HG03025 (cell line): ENCODE data around the gene SNRK.

Source experiments
- ATAC-seq: cut with Tn5 transposase; IDR thresholded peaks from one replicate; pipeline ENCODE4 v1.9.1; 2021; ENCODE audit warnings: mild to moderate bottlenecking, moderate library complexity; ENCODE audit not compliant: unreplicated experiment, low FRiP score

SNRK gene

DNA sequence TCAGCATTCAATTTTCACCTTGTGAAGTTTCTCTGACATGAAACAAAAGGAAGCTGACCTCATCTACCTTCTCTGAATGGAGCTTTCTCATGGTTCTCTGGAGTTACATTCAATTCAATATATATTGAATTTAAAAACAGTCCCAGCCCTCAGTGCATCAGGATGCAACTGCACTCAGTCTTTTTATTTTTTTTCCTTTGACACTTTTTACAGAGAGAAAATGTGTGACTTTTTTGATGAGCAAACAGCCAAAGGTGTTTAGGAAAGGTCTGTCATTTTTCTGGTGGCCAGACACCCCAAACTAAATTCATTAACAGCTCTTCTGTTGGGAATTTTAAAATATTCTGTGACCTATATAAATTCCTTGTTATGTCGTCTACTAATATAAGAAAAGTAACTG lies 19.3 kb upstream of the SNRK start:
- ATAC-seq, result no peak

DNA sequence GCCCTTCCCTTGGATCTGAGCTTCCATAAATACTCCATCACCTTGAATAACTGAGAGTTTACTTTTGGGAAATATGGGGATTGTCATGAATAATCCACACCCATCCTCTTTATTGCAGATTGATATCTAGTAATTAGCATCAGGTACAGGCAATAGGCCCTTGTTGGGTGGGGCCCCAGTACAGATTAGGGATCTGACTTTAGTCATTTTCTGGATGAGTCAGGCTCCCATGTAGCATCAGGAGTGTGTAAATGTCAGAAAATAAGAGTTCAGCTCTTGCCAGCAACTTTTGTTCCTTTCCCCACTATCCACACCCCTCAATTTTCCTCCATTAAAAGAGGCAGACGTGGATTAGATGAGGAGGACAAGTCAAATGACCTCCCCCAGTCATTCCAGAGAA lies 17.7 kb upstream of the SNRK start:
- ATAC-seq, result no peak

- no peak for ATAC-seq
Measured at GRCh38 chr3:43270078-43270477, 16.3 kb upstream of the SNRK start.

DNA sequence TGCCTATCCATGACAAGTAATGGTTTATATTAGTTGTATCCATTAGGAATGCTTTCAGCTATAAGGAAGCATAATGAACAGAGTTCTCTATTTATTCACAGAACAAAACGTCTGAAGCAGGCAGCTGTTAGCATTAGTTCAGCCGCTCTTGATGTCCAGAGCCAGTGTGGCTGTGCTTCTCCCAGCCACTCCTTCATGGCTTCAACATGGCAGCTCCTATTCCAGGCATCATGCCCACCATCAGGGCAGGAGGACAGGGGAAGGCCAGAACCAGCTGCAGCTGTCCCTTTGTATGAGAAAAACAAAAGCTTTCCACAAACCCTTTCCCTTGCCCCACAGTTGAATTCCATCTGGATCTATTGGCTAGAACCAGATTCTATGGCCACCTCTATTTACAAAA lies 12.9 kb upstream of the SNRK start:
- no peak for ATAC-seq

GRCh38 chr3:43279082-43279481 lies 7.3 kb upstream of the SNRK start:
- no peak for ATAC-seq

DNA sequence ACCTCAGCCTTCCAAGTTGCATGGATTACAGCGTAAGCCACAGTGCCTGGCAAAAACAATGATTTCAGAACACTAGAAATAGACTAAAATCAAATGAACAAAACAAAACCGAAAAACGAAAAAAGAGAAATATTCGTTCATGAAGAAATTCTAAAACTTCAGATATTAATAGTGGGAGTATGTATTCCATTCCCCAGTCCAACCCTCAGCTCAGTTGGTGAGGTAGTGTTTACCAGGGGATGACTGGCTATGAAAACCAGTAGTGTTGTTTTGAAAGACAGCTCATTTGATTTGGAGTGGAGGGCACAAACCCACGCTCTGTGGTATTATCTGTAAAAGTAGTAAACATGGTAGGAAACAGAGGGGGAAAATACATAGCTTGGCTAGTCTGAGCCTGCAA lies 6.8 kb upstream of the SNRK start:
- ATAC-seq, result no peak

- ATAC-seq, result no peak
Measured at GRCh38 chr3:43281020-43281419, 5.3 kb upstream of the SNRK start.

- no peak for ATAC-seq
Measured at GRCh38 chr3:43284171-43284570, 2.2 kb upstream of the SNRK start.

DNA sequence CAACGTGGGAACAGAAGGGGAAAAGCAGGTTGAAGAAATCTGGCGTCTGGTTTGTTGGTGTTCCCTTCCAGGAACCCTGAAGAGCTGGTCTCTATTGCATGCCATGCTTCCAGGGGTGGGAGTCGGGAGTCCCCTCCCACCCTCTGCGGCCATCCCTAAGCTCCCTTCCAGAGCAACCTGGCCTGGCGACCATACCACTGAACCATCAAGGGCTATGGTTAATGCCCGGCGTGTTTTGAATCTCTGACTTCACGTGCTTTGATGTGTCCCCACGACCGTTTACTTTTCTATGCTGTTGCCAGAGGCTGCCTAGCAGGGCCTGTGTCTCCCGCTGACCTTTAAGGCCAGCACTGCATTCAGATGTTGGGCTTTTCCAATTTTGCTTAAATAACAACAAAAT lies 696 bp upstream of the SNRK start:
- no peak for ATAC-seq

GRCh38 chr3:43286841-43287499 lies 630 bp downstream of the SNRK start:
- peak; percentile 34 for ATAC-seq

GRCh38 chr3:43287500-43287873 lies 1.1 kb downstream of the SNRK start:
- no peak for ATAC-seq

- no peak for ATAC-seq
Measured at GRCh38 chr3:43288366-43288765, 2.0 kb downstream of the SNRK start.

DNA sequence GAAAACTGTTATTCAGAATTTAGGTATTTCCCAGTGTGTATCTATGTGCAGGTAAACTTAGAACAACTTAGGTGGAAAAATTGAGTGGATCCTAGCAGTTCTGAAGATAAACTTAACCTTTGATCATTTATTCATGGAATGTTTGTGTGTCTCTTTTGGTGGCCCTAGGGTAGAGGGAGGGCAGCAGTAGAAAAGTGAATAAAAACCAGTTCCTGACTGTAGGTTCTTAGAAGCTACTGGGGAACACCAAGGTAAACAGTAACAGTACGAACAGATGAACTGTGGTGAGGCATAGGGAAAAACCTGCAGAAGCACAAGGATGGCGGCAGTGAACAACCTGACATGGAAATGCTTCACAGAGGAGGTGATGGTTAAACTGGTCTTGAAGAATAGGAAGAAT lies 2.5 kb downstream of the SNRK start:
- no peak for ATAC-seq

DNA sequence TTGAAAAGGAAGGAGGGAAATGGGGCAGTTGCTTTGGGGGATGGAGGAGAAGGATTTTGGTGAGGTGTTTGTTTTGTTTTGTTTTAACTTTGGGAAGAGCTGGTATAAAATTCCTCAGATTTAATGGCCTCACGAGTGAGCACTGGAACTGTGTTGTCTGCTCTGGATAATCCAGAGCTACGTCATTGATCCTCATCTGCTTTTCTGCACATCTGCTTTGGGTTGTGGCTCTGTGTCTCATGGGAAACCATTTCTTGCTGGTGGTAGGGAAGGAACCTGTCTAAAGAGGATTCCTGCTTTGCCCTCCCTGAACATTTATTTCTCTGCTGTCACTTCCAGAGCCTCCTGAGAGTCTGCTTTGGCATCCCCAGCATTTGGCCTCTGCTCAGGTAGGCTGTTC lies 3.1 kb downstream of the SNRK start:
- no peak for ATAC-seq

DNA sequence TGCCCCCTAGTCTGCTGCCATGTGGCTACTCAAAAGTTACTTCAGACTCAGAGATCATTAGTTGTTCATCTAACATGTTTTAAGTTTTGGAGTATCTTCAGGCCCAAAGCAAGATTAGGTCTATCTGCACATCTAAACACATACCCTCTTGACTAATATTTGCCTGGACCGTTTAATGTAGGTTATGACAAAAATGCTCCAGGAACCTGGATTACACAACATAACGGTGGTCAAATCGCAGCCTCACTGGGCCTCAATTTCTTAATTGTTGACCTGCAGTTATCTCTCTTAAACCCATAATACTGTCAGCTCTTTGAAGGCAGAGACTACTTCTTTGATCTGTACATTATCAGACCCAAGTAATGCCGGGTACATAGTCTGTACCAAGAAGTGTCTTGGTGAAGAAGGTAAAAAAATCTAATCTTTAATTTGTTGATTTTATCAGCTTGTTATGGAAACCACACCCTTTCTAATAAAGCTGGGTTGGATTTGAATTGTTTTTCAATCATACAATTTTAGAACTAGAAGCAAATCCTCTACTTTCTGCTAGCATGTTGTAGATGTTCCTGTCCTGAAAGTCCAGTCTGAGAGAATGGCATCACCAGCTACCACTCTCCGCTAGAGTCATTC lies 3.6 kb downstream of the SNRK start:
- ATAC-seq, result no peak

GRCh38 chr3:43290956-43291355 lies 4.6 kb downstream of the SNRK start:
- ATAC-seq, result no peak

DNA sequence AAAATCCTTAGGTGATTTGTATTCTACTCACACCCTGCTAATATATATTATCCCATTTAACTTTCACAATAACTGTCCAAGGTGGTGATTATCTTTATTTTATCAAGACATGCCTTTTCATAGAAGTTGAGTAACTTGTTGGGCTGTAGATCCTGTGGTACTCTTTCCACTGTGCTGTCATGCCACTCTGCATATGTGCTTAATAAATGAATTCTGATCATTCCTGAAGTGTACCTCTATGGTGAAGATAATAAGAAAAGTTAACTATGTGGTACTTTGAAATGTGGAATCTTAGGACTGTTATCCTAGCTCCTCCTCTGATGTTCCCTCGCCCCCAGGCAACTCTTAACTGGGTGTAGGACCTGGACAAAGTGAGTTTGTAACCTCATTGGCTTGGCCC lies 5.2 kb downstream of the SNRK start:
- ATAC-seq, result no peak

GRCh38 chr3:43294975-43295374 lies 8.6 kb downstream of the SNRK start:
- no peak for ATAC-seq

DNA sequence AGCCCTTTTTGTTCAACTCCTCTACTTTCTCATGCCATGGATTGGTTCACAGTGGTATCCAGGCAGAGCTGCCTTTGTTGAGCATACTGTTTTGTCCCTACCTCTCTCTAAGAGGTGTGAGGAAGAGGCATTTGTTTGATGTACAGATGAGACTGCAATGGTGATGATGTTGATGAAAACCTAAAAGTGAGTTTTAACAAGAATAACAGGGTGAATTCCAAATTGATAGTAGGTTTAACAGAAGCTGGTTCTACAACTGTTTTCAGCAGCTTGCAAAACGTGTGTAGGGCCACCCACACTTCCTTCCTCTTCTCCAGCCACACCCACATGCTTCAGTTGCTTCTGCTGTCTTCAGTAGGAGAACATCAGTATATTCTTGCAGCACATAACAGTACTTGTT lies 10.2 kb downstream of the SNRK start:
- ATAC-seq, result peak; percentile 94

DNA sequence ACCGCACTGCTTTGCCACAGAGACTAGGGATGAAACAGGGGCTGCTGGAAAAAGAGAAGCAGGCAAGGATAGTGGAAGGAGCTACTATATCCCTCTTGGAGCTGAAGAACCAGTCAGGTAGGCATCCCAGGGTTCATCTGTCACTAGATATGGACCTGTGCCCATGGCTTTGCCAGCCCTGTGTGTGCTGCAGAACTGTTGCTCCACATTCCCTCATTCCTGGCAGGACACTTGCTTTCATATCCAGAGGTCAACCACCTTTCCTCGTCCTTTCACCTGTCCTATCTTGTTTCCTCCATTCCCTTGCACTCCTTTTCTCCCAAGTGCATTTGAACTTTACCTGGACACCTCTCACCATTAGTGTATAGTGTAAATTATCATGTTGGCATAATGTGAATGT lies 12.0 kb downstream of the SNRK start:
- no peak for ATAC-seq

DNA sequence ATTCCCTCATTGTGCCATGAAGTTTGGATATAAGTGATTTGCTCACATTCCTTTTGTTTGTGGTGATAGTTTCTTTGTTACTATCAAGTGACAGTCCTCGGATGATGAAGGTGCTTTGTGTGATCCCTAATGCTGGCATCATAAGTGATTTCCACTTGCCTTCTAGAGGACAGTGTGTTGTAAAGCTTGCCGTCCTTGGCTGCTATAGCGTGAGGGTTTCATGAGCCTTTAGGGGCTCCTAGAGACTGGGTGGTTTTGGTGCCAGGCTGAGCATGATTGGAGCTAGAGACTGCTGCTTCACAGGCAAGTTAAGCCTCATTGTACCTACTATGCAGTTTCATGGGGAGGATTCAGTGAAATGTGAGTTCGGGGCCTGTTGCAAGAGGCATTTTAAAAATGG lies 12.4 kb downstream of the SNRK start:
- no peak for ATAC-seq

- ATAC-seq, result no peak
Measured at GRCh38 chr3:43302116-43302880, 16.0 kb downstream of the SNRK start.
